Measurements from ENCODE around the gene PSMA3.

Gene PSMA3

DNA sequence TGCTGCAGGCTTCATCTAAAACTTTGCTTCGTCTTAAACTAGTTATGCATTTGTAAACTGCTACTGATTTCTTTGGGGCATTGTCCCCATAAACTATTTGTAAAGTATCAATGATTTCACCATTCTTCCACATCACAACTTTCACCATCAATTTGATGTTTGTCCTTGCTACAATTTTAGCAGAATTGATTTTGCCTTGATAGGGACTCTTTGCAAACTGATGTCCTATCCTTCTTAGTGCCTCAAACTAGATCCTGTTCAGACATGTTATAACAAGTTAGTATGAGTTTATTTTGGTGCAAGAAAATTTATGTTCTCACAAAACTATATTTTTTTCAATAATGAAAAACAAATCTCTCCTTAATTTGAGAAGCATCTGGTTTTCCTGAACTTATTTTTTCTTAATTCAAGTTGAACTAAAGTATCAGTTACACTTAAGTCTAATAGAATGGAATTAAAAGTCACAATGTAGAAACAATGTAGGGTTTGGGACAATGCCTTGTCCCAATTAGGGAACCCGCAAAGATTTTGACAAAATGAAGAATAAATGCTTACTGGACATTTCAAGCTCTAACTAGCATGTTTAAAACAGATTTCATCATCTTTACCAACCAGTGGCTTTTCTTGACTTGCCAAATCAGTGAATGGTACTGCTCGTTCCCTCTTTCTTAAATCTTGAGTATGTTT lies 43.6 kb downstream of the PSMA3 start:
- no peak overlapping the region for H3K4me3 ChIP-seq (replicated peaks in 1 of 2; ENCODE audit: low read depth in 2 of 2, low read length in 2 of 2)
- TF ChIP-seq, protein P1, sequence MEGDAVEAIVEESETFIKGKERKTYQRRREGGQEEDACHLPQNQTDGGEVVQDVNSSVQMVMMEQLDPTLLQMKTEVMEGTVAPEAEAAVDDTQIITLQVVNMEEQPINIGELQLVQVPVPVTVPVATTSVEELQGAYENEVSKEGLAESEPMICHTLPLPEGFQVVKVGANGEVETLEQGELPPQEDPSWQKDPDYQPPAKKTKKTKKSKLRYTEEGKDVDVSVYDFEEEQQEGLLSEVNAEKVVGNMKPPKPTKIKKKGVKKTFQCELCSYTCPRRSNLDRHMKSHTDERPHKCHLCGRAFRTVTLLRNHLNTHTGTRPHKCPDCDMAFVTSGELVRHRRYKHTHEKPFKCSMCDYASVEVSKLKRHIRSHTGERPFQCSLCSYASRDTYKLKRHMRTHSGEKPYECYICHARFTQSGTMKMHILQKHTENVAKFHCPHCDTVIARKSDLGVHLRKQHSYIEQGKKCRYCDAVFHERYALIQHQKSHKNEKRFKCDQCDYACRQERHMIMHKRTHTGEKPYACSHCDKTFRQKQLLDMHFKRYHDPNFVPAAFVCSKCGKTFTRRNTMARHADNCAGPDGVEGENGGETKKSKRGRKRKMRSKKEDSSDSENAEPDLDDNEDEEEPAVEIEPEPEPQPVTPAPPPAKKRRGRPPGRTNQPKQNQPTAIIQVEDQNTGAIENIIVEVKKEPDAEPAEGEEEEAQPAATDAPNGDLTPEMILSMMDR (IDR thresholded peaks at IDR 0.05; ENCODE audit: low read depth, low read length), result no peak
- no peak for DNase-seq (ENCODE audit: low read depth in 2 of 2)

DNA sequence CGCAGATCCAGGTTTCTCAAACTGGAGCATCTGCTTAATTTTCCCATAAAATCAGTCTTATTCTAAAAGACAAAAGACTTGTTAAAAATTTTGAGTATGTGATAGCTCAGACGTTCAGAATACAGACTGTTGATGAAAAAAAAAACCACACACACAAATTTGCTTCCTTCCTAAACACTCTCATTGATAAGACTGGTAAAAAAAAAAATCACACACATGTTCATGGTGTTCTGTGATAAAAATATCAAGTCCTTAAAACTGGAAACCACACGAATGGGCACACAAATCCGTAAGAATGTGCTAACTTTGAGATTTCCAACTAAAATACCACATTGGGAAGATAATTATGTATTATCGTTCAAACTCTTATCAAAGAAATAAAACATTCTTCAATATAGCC lies 47.0 kb downstream of the PSMA3 start:
- TF ChIP-seq, protein P1 (IDR thresholded peaks at IDR 0.05; ENCODE audit: low read depth, low read length), result no peak
- DNase-seq (ENCODE audit: low read depth in 2 of 2), result no peak
- H3K4me3 ChIP-seq (replicated peaks in 1 of 2; ENCODE audit: low read depth in 2 of 2, low read length in 2 of 2), result no peak overlapping the region

GRCh38 chr14:58292187-58292586 lies 47.5 kb downstream of the PSMA3 start:
- TF ChIP-seq, protein P1 (IDR thresholded peaks at IDR 0.05; ENCODE audit: low read depth, low read length), result no peak
- no peak for DNase-seq (ENCODE audit: low read depth in 2 of 2)
- H3K4me3 ChIP-seq (replicated peaks in 1 of 2; ENCODE audit: low read depth in 2 of 2, low read length in 2 of 2), result no peak overlapping the region

- no peak for DNase-seq (ENCODE audit: low read depth in 2 of 2)
- TF ChIP-seq, protein P1 (IDR thresholded peaks at IDR 0.05; ENCODE audit: low read depth, low read length), result no peak
- no peak overlapping the region for H3K4me3 ChIP-seq (replicated peaks in 1 of 2; ENCODE audit: low read depth in 2 of 2, low read length in 2 of 2)
These were observed 49.6 kb downstream of the PSMA3 start for GRCh38 chr14:58294201-58294600.

- H3K4me3 ChIP-seq (replicated peaks in 1 of 2; ENCODE audit: low read depth in 2 of 2, low read length in 2 of 2), result peak overlapping the region; percentile 63 to 64
- TF ChIP-seq, protein P1 (IDR thresholded peaks at IDR 0.05; ENCODE audit: low read depth, low read length), result no peak
- peak in 1 of 2 donors; percentile 47 for DNase-seq (ENCODE audit: low read depth in 2 of 2)
These were observed 52.1 kb downstream of the PSMA3 start for GRCh38 chr14:58296726-58297125.

DNA sequence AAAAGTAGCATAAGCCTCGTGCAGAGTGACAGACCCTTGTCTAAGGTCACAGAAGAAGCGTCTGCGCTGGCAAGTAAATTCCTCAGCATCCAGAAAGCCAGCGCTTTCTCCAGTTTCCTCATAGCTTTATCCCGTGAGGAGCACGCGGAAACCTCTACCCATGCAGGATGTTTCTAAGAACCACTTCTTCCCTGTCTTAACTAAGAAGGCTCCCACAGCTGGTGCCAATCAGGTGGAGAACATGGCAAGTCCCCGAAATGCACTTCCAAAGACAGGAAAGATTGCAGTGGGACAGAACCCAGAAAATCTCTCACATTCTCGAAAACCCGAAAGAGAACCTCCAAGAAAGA lies 52.7 kb downstream of the PSMA3 start:
- H3K4me3 ChIP-seq (replicated peaks in 1 of 2; ENCODE audit: low read depth in 2 of 2, low read length in 2 of 2), result peak overlapping the region; percentile 63 to 64
- TF ChIP-seq, protein P1 (IDR thresholded peaks at IDR 0.05; ENCODE audit: low read depth, low read length), result no peak
- peak in 1 of 2 donors; percentile 60 for DNase-seq (ENCODE audit: low read depth in 2 of 2)
